ENCODE data around the gene ATP8B1.
A peak's percentile ranks its signal among the peaks of the same experiment; 100 is the strongest.

The ATP8B1 gene

GRCh38 chr18:57816208-57816954 is 13.3 kb upstream of the ATP8B1 start:
- TF ChIP-seq CTCF (conservative IDR thresholded peaks at IDR 0.05; ENCODE audit: low read length) = no peak
- no peak for DNase-seq (ENCODE audit: low read depth)
- no peak overlapping the region for H3K4me3 ChIP-seq (ENCODE audit: low read length)

GRCh38 chr18:57814555-57814954 is 11.4 kb upstream of the ATP8B1 start:
- TF ChIP-seq CTCF (conservative IDR thresholded peaks at IDR 0.05; ENCODE audit: low read length) = no peak
- no peak overlapping the region for H3K4me3 ChIP-seq (ENCODE audit: low read length)
- DNase-seq (ENCODE audit: low read depth) = no peak

- no peak for TF ChIP-seq CTCF (conservative IDR thresholded peaks at IDR 0.05; ENCODE audit: low read length)
- no peak overlapping the region for H3K4me3 ChIP-seq (ENCODE audit: low read length)
- peak; percentile 98 for DNase-seq (ENCODE audit: low read depth)
Measured at GRCh38 chr18:57813245-57813644, 10.1 kb upstream of the ATP8B1 start.

- no peak overlapping the region for H3K4me3 ChIP-seq (ENCODE audit: low read length)
- no peak for TF ChIP-seq CTCF (conservative IDR thresholded peaks at IDR 0.05; ENCODE audit: low read length)
- no peak for DNase-seq (ENCODE audit: low read depth)
Measured at GRCh38 chr18:57812126-57812477, 9.0 kb upstream of the ATP8B1 start.

- TF ChIP-seq CTCF (conservative IDR thresholded peaks at IDR 0.05; ENCODE audit: low read length) = no peak
- H3K4me3 ChIP-seq (ENCODE audit: low read length) = no peak overlapping the region
Measured at GRCh38 chr18:57811477-57812125, 8.5 kb upstream of the ATP8B1 start.

GRCh38 chr18:57809190-57809589 is 6.1 kb upstream of the ATP8B1 start:
- no peak for TF ChIP-seq CTCF (conservative IDR thresholded peaks at IDR 0.05; ENCODE audit: low read length)
- no peak overlapping the region for H3K4me3 ChIP-seq (ENCODE audit: low read length)
- no peak for DNase-seq (ENCODE audit: low read depth)

More at GRCh38 chr18:57811477-57812125, 8.5 kb upstream of the ATP8B1 start:
- DNase-seq (ENCODE audit: low read depth) = peak; percentile 40

All from AG10803 (cell line).